ENCODE results near the gene IQSEC1.

The IQSEC1 gene

GRCh38 chr3:12979151-12979946 is 93.9 kb downstream of the IQSEC1 start:
- DNase-seq (ENCODE audit: low spot score): no peak
- in situ Hi-C loops (cut with MboI; ENCODE audit: low sequenced_read_pairs, unreplicated experiment): no loop called here
- TF ChIP-seq CTCF (IDR thresholded peaks at IDR 0.05; ENCODE audit: borderline replicate concordance, control extremely low read depth, extremely low read depth, insufficient read depth, missing control alignments): no peak

- TF ChIP-seq CTCF (IDR thresholded peaks at IDR 0.05; ENCODE audit: borderline replicate concordance, control extremely low read depth, extremely low read depth, insufficient read depth, missing control alignments): no peak
- in situ Hi-C loops (cut with MboI; ENCODE audit: low sequenced_read_pairs, unreplicated experiment): no loop called here
- no peak for DNase-seq (ENCODE audit: low spot score)
These were observed 94.5 kb downstream of the IQSEC1 start for GRCh38 chr3:12978682-12979081.

- no peak for TF ChIP-seq CTCF (IDR thresholded peaks at IDR 0.05; ENCODE audit: borderline replicate concordance, control extremely low read depth, extremely low read depth, insufficient read depth, missing control alignments)
- in situ Hi-C loops (cut with MboI; ENCODE audit: low sequenced_read_pairs, unreplicated experiment): no loop called here
- no peak for DNase-seq (ENCODE audit: low spot score)
These were observed 96.0 kb downstream of the IQSEC1 start for GRCh38 chr3:12977117-12977808.

- in situ Hi-C loops (cut with MboI; ENCODE audit: low sequenced_read_pairs, unreplicated experiment): no loop called here
- DNase-seq (ENCODE audit: low spot score): no peak
- TF ChIP-seq CTCF (IDR thresholded peaks at IDR 0.05; ENCODE audit: borderline replicate concordance, control extremely low read depth, extremely low read depth, insufficient read depth, missing control alignments): no peak
These were observed 97.3 kb downstream of the IQSEC1 start for GRCh38 chr3:12975748-12976522.

GRCh38 chr3:12974819-12975218 is 98.4 kb downstream of the IQSEC1 start:
- in situ Hi-C loops (cut with MboI; ENCODE audit: low sequenced_read_pairs, unreplicated experiment): no loop called here
- TF ChIP-seq CTCF (IDR thresholded peaks at IDR 0.05; ENCODE audit: borderline replicate concordance, control extremely low read depth, extremely low read depth, insufficient read depth, missing control alignments): no peak
- no peak for DNase-seq (ENCODE audit: low spot score)

- DNase-seq (ENCODE audit: low spot score): no peak
- in situ Hi-C loops (cut with MboI; ENCODE audit: low sequenced_read_pairs, unreplicated experiment): no loop called here
- no peak for TF ChIP-seq CTCF (IDR thresholded peaks at IDR 0.05; ENCODE audit: borderline replicate concordance, control extremely low read depth, extremely low read depth, insufficient read depth, missing control alignments)
These were observed 98.9 kb downstream of the IQSEC1 start for GRCh38 chr3:12974334-12974733.

Data from GM13976 (cell line).